GM23338 (cell line): Measurements from ENCODE around the gene ATP9B. TPM values are rescaled to one million over a fixed set of nuclear protein-coding genes. Genes with fewer than 3 reads are reported as not detected.

ENCODE experiments used
- ATAC-seq: fragments of 200-7000 bp; cut with Tn5 transposase; 3 replicates; pipeline ENCODE4 v1.9.1; 2020
- DNase-seq: peaks from one replicate; pipeline ENCODE4 v3.0.0-alpha.2; 2015; ENCODE audit warnings: low spot score
- H2AFZ ChIP-seq: fragments of 200-600 bp; sonication (generic); 2 replicates; pipeline ENCODE4 v1.8.0; 2016; ENCODE audit warnings: antibody characterized with exemption, mild to moderate bottlenecking, moderate library complexity
- H3F3A ChIP-seq: fragments of 200-600 bp; sonication (generic); replicated peaks from 2 replicates; pipeline ENCODE4 v1.8.0; 2017; ENCODE audit warnings: antibody characterized with exemption, mixed run types, low read depth
- H3K27ac ChIP-seq: fragments of 200-600 bp; sonication (generic); 2 replicates; pipeline ENCODE4 v1.6.1; 2016; ENCODE audit warnings: low read depth
- H3K27me3 ChIP-seq: fragments of 200-600 bp; sonication (generic); 2 replicates; pipeline ENCODE4 v1.8.0; 2016; ENCODE audit warnings: mild to moderate bottlenecking, mixed run types, moderate library complexity; ENCODE audit not compliant: insufficient read depth
- H3K36me3 ChIP-seq: fragments of 200-600 bp; sonication (generic); 2 replicates; pipeline ENCODE4 v1.8.0; 2016; ENCODE audit warnings: mild to moderate bottlenecking; ENCODE audit not compliant: insufficient read depth
- H3K4me1 ChIP-seq: fragments of 200-600 bp; sonication (generic); 2 replicates; pipeline ENCODE4 v1.8.0; 2016; ENCODE audit warnings: mild to moderate bottlenecking, moderate library complexity; ENCODE audit not compliant: insufficient read depth
- H3K4me2 ChIP-seq: fragments of 200-600 bp; sonication (generic); 2 replicates; pipeline ENCODE4 v1.7.1; 2017; ENCODE audit warnings: mixed run types
- H3K4me3 ChIP-seq: fragments of 200-600 bp; sonication (generic); 2 replicates; pipeline ENCODE4 v1.6.1; 2016; ENCODE audit warnings: mixed run types
- H3K79me2 ChIP-seq: fragments of 200-600 bp; sonication (generic); replicated peaks from 2 replicates; pipeline ENCODE4 v1.8.0; 2017; ENCODE audit warnings: mild to moderate bottlenecking; ENCODE audit not compliant: insufficient read depth
- H3K9me2 ChIP-seq: fragments of 200-600 bp; sonication (generic); 2 replicates; pipeline ENCODE4 v1.8.0; 2017; ENCODE audit not compliant: insufficient read depth
- H4K20me1 ChIP-seq: fragments of 200-600 bp; sonication (generic); replicated peaks from 2 replicates; pipeline ENCODE4 v1.8.0; 2017; ENCODE audit warnings: mild to moderate bottlenecking; ENCODE audit not compliant: insufficient read depth
- H3K27ac Mint-ChIP-seq: 2 replicates; pipeline ENCODE4 v1.8.0; 2020; ENCODE audit warnings: inconsistent platforms, mild to moderate bottlenecking, moderate library complexity, mixed read lengths
- H3K27me3 Mint-ChIP-seq: 3 replicates; pipeline ENCODE4 v1.8.0; 2022; ENCODE audit warnings: low read depth, mild to moderate bottlenecking, moderate library complexity, mixed read lengths, inconsistent platforms; ENCODE audit not compliant: insufficient read depth, poor library complexity
- H3K36me3 Mint-ChIP-seq: 3 replicates; pipeline ENCODE4 v1.8.0; 2021; ENCODE audit warnings: low read depth, mild to moderate bottlenecking, inconsistent platforms, moderate library complexity, mixed read lengths
- H3K4me1 Mint-ChIP-seq: 3 replicates; pipeline ENCODE4 v1.8.0; 2020; ENCODE audit warnings: mild to moderate bottlenecking, inconsistent platforms, mixed read lengths
- H3K4me3 Mint-ChIP-seq: 3 replicates; pipeline ENCODE4 v1.8.0; 2021; ENCODE audit warnings: moderate library complexity, mild to moderate bottlenecking, inconsistent platforms, mixed read lengths
- H3K9me3 Mint-ChIP-seq: 3 replicates; pipeline ENCODE4 v1.8.0; 2020; ENCODE audit warnings: moderate library complexity, mild to moderate bottlenecking, inconsistent platforms, mixed read lengths
- CREB1 ChIP-seq: fragments of 250-450 bp; sonication (Bioruptor Pico); IDR thresholded peaks from 2 replicates; pipeline ENCODE4 v1.5.0; 2020; ENCODE audit warnings: low read depth, mild to moderate bottlenecking, moderate library complexity
- EZH2 ChIP-seq: fragments of 200-600 bp; sonication (generic); IDR thresholded peaks from one replicate; pipeline ENCODE4 v1.8.0; 2017; ENCODE audit warnings: antibody characterized with exemption, mild to moderate bottlenecking, low read depth; ENCODE audit not compliant: unreplicated experiment
- EZH2phosphoT487 ChIP-seq: fragments of 200-600 bp; sonication (generic); IDR thresholded peaks from one replicate; pipeline ENCODE4 v1.8.1; 2018; ENCODE audit warnings: antibody characterized with exemption; ENCODE audit not compliant: unreplicated experiment
- JUNB ChIP-seq: IDR thresholded peaks from one replicate; pipeline ENCODE4 v1.6.1; 2016; ENCODE audit warnings: antibody characterized with exemption; ENCODE audit not compliant: unreplicated experiment
- STAT1 ChIP-seq: IDR thresholded peaks from one replicate; pipeline ENCODE4 v1.6.1; 2016; ENCODE audit warnings: antibody characterized with exemption; ENCODE audit not compliant: unreplicated experiment
- ZNF114 ChIP-seq: fragments of 250-450 bp; sonication (Bioruptor Pico); IDR thresholded peaks from 2 replicates; pipeline ENCODE4 v1.5.0; 2020; ENCODE audit warnings: mild to moderate bottlenecking, moderate library complexity
- ZNF462 ChIP-seq: fragments of 250-450 bp; sonication (Bioruptor Pico); IDR thresholded peaks from 2 replicates; pipeline ENCODE4 v1.5.0; 2020; ENCODE audit warnings: mild to moderate bottlenecking, moderate library complexity
- polyA plus RNA-seq: library from polyadenylated mRNA; unstranded; fragments of >200 nt; fragmentation: Nextera tagmentation; extraction: Ambion mirVana; gene quantifications from 2 replicates; pipeline ENCODE4 v1.2.1, GENCODE V29; 2016
- total RNA-seq: library from RNA; depleted of rRNA; stranded (reverse); fragments of >200 nt; shearing (Covaris generic); gene quantifications from 2 replicates; pipeline ENCODE4 v1.2.3, GENCODE V29; 2014

The ATP9B gene
- total and polyA plus RNA-seq, 2 experiments from 2014 or later: 14.2 to 25.6 TPM

DNA sequence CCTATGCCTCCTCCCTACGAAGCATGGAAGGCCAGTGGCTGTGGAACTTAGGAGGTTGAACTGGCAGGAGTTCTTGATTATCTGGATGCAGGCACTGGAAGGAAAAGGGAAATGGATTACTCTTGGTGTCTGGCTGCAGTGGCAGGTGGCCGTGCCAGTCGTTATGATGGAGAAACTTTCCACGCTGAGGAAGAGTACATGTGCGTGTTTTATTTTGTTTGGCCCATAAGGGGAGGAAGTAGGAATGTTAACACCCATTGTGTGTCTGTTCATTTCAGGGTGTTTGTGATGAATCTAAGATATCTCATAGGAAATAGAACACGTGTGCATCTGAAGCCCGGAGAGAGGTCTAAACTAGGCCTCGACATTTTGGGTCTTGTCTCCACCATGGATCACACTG lies 203.7 kb downstream of the ATP9B start (continued):
- no peak for TF ChIP-seq EZH2phosphoT487
- no peak for TF ChIP-seq JUNB
- TF ChIP-seq STAT1: no peak
- TF ChIP-seq ZNF462 (CRISPR knock-in tag): no peak

DNA sequence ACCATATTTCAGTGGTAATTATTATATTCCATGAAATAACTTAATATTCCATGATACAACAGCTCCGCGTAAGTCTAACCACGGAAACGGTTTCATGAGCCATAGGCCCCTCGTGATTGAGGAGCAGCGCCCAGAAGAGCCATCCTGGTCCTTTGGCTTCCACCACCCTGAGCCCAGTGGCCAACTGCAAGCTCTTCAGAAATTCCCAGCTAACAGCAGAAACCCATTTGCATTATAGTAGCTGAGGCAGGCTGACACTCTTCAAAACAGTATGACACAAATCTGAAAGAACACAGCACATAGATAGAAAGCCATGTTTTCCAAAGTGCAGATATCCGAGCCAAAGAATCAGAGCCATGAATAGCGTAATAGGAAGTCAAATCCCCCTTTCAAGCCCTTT lies 205.6 kb downstream of the ATP9B start:
- peak; percentile 65 for ATAC-seq
- no peaks in the 10 kb centered on the region for H3K79me2 ChIP-seq
- H3K4me3 Mint-ChIP-seq: no peak overlapping the region
- H3K36me3 ChIP-seq: no peaks in the 10 kb centered on the region
- no peaks in the 10 kb centered on the region for H3K9me2 ChIP-seq
- H3K4me3 ChIP-seq: no peak overlapping the region
- H3K4me2 ChIP-seq: 0 out of 2 replicates have a peak overlapping the region, but pooled peaks have one; percentile 13
- H4K20me1 ChIP-seq: no peaks in the 10 kb centered on the region
- no peaks in the 10 kb centered on the region for H3K4me1 ChIP-seq
- no peaks in the 10 kb centered on the region for H3K27me3 Mint-ChIP-seq
- H3F3A ChIP-seq: no peaks in the 10 kb centered on the region
- H3K27ac Mint-ChIP-seq: peak overlapping the region; percentile 11; the same call in 1 of the 2 replicates
- no peaks in the 10 kb centered on the region; the same call in 2 of the 3 replicates for H3K9me3 Mint-ChIP-seq
- H3K27me3 ChIP-seq: no peaks in the 10 kb centered on the region
- no peak overlapping the region for H3K27ac ChIP-seq
- peaks cover 17% of the 10 kb centered on the region for H3K4me1 Mint-ChIP-seq
- peaks cover 3% of the 10 kb centered on the region; the same call in 2 of the 3 replicates for H3K36me3 Mint-ChIP-seq
- no peak for DNase-seq
- no peak overlapping the region for H2AFZ ChIP-seq
- no peak for TF ChIP-seq STAT1
- no peak for TF ChIP-seq JUNB
- TF ChIP-seq ZNF462 (CRISPR knock-in tag): no peak
- no peak for TF ChIP-seq ZNF114 (CRISPR knock-in tag)
- no peak for TF ChIP-seq EZH2
- TF ChIP-seq CREB1 (CRISPR knock-in tag): no peak
- TF ChIP-seq EZH2phosphoT487: no peak
